Right lobe of liver (tissue), 4 donors: ENCODE results near the gene UQCRC1.

Experiments
- POLR2A ChIP-seq: fragments of 450-650 bp; IDR thresholded peaks from one replicate; pipeline ENCODE4 v1.6.1; 2017; ENCODE audit warnings: antibody characterized with exemption, mild to moderate bottlenecking
- TF ChIP-seq, protein P1 (sequence below), 4 donors: fragments of 200-600 bp in 3 of 4; fragments of 450-650 bp in 1 of 4; IDR thresholded peaks; one replicate each; pipeline versions ENCODE4 v1.5.1 to v1.8.0; 2016 to 2022; ENCODE audit warnings: antibody characterized with exemption in 4 of 4, mild to moderate bottlenecking in 2 of 4
- donor health status: DM: no; HTN: no; CAD: no.
- donor health status: DM: no; HTN: no; CAD: no.
- donor health status: DM: no; HTN: yes; CAD: no.

DNA sequence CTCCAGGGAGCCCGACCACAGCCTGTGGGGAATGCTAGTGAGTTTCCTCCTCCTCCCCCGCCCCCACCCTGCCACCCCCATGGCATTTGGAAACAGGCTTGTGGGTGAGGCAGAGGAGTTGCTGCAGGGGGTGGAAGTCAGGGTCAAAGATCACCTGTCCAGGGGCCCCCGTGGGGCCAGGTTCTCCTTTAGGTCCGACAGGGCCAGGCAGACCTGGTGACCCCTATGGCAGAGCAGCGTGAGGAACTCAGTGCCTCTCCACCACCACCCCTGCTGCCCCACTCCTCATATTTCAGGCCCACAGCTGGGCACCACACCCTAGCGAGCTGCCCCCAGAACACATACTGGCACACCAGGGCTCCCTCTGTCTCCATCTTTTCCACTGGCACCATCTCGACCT is 36.9 kb downstream of the UQCRC1 start:
- TF ChIP-seq, protein P1, sequence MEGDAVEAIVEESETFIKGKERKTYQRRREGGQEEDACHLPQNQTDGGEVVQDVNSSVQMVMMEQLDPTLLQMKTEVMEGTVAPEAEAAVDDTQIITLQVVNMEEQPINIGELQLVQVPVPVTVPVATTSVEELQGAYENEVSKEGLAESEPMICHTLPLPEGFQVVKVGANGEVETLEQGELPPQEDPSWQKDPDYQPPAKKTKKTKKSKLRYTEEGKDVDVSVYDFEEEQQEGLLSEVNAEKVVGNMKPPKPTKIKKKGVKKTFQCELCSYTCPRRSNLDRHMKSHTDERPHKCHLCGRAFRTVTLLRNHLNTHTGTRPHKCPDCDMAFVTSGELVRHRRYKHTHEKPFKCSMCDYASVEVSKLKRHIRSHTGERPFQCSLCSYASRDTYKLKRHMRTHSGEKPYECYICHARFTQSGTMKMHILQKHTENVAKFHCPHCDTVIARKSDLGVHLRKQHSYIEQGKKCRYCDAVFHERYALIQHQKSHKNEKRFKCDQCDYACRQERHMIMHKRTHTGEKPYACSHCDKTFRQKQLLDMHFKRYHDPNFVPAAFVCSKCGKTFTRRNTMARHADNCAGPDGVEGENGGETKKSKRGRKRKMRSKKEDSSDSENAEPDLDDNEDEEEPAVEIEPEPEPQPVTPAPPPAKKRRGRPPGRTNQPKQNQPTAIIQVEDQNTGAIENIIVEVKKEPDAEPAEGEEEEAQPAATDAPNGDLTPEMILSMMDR (IDR thresholded peaks at IDR 0.05): no peak
- no peak for TF ChIP-seq POLR2A
